PC-3 (cell line): ENCODE data around the gene PF4V1. TPM values are rescaled to one million over a fixed set of nuclear protein-coding genes. Genes with fewer than 3 reads are reported as not detected.

Experiments used
- ATAC-seq: fragments of 200-7000 bp; cut with Tn5 transposase; 2 replicates; pipeline ENCODE4 v1.9.1; 2020; ENCODE audit warnings: mild to moderate bottlenecking, moderate library complexity
- BruUV-seq: library from RNA; stranded (reverse); fragments of 400-500 nt; replicated peaks from 2 replicates; lab custom pipeline; 2021; lab: Mats Ljungman, UMichigan
- CTCF ChIA-PET: fragments of 300-600 bp; sonication (Branson Sonifier 250); formaldehyde crosslinking; loops from one replicate; lab custom pipeline; 2022; ENCODE audit warnings: antibody characterized with exemption; lab: Charles Lee
- POLR2A ChIA-PET: fragments of 300-600 bp; sonication (Branson Sonifier 250); formaldehyde crosslinking; loops from one replicate; lab custom pipeline; 2022; ENCODE audit warnings: antibody characterized with exemption; ENCODE audit not compliant: unreplicated experiment; lab: Charles Lee
- DNase-seq: peaks from one replicate; pipeline ENCODE4 v3.0.0-alpha.2; 2015
- H2AFZ ChIP-seq: fragments of 300-600 bp; sonication (generic); 2 replicates; pipeline ENCODE4 v1.6.0; 2016; ENCODE audit warnings: antibody characterized with exemption, low read length
- H3F3A ChIP-seq: fragments of 300-600 bp; sonication (generic); one replicate; pipeline ENCODE4 v1.6.0; 2017; ENCODE audit warnings: antibody characterized with exemption, low read length, control low read depth, mild to moderate bottlenecking; ENCODE audit not compliant: unreplicated experiment
- H3K27ac ChIP-seq: fragments of 300-600 bp; sonication (generic); 2 replicates; pipeline ENCODE4 v1.5.1; 2016; ENCODE audit warnings: mild to moderate bottlenecking, low read length
- H3K27me3 ChIP-seq: fragments of 300-600 bp; sonication (generic); 2 replicates; pipeline ENCODE4 v1.6.1; 2016; ENCODE audit warnings: low read length, mixed read lengths
- H3K36me3 ChIP-seq: fragments of 300-600 bp; sonication (generic); 2 replicates; pipeline ENCODE4 v1.6.1; 2016; ENCODE audit warnings: low read depth, mixed run types, low read length, mixed read lengths
- H3K4me1 ChIP-seq: fragments of 300-600 bp; sonication (generic); 2 replicates; pipeline ENCODE4 v1.5.1; 2016; ENCODE audit warnings: low read length; ENCODE audit not compliant: insufficient read depth
- H3K4me2 ChIP-seq: fragments of 300-600 bp; sonication (generic); 2 replicates; pipeline ENCODE4 v1.6.0; 2016; ENCODE audit warnings: low read length
- H3K4me3 ChIP-seq: fragments of 300-600 bp; sonication (generic); 2 replicates; pipeline ENCODE4 v1.5.1; 2016; ENCODE audit warnings: mild to moderate bottlenecking, low read length, mixed read lengths
- H3K79me2 ChIP-seq: fragments of 300-600 bp; sonication (generic); 2 replicates; pipeline ENCODE4 v1.6.1; 2017; ENCODE audit warnings: low read length, mixed read lengths
- H3K9ac ChIP-seq: fragments of 300-600 bp; sonication (generic); 2 replicates; pipeline ENCODE4 v1.6.0; 2016; ENCODE audit warnings: mild to moderate bottlenecking, low read length
- H3K9me2 ChIP-seq: fragments of 300-600 bp; sonication (generic); replicated peaks from 2 replicates; pipeline ENCODE4 v1.6.1; 2016; ENCODE audit warnings: mixed run types, low read length, mixed read lengths
- H3K9me3 ChIP-seq: fragments of 300-600 bp; sonication (generic); 2 replicates; pipeline ENCODE4 v1.6.1; 2016; ENCODE audit warnings: low read length, mixed read lengths
- H4K20me1 ChIP-seq: fragments of 300-600 bp; sonication (generic); 2 replicates; pipeline ENCODE4 v1.6.1; 2016; ENCODE audit warnings: low read length, mixed read lengths
- CTCF ChIP-seq: fragments of 300-600 bp; sonication (generic); conservative IDR thresholded peaks from 2 replicates; pipeline ENCODE4 v1.5.1; 2017; ENCODE audit warnings: antibody characterized with exemption, low read depth, mild to moderate bottlenecking, low read length
- EZH2 ChIP-seq: fragments of 300-600 bp; sonication (generic); IDR thresholded peaks from one replicate; pipeline ENCODE4 v1.6.1; 2017; ENCODE audit warnings: antibody characterized with exemption, mild to moderate bottlenecking, low read length; ENCODE audit not compliant: unreplicated experiment
- EZH2phosphoT487 ChIP-seq: fragments of 300-600 bp; sonication (generic); IDR thresholded peaks from 2 replicates; pipeline ENCODE4 v1.6.1; 2018; ENCODE audit warnings: mild to moderate bottlenecking, antibody characterized with exemption, low read length, borderline replicate concordance
- intact Hi-C: fragments of 100-400 bp; cut with micrococcal nuclease; formaldehyde crosslinking; loops from 2 replicates; pipeline ENCODE4 v1.9.0; 2023
- total RNA-seq: library from RNA; depleted of rRNA; stranded (reverse); fragments of >200 nt; gene quantifications from 2 replicates; pipeline ENCODE4 v1.2.3, GENCODE V29; 2014

Gene PF4V1
- total RNA-seq, 1 experiment from 2014 or later: not detected

- TF ChIP-seq CTCF (no peak), EZH2 (no peak), EZH2phosphoT487 (no peak)
- Histone ChIP-seq H3K36me3 (peaks cover 7% of the 10 kb centered on the region), H4K20me1 (no peaks in the 10 kb centered on the region), H3K9me3 (peaks cover 10% of the 10 kb centered on the region), H3K79me2 (no peaks in the 10 kb centered on the region), H3K4me1 (peaks cover 7% of the 10 kb centered on the region), H3K9me2 (no peaks in the 10 kb centered on the region), H3K27ac (no peak overlapping the region), H3K27me3 (no peaks in the 10 kb centered on the region), H3K4me3 (no peak overlapping the region), H2AFZ (no peak overlapping the region), H3F3A (no peaks in the 10 kb centered on the region), H3K9ac (no peak overlapping the region), H3K4me2 (no peak overlapping the region; the same call in 1 of the 2 replicates)
- ATAC-seq: no peak
- no TSS peak for BruUV-seq
- intact Hi-C loops: no loop called here
- DNase-seq: no peak
- ChIA-PET POLR2A (no interaction called here), CTCF (no interaction called here)
Observed at GRCh38 chr4:73822812-73823504, 30.1 kb upstream of the PF4V1 start.

GRCh38 chr4:73823760-73824159 is 29.3 kb upstream of the PF4V1 start:
- no peak overlapping the region for H3K27ac ChIP-seq
- peaks cover 8% of the 10 kb centered on the region for H3K4me1 ChIP-seq
- TF ChIP-seq EZH2 (no peak), CTCF (no peak), EZH2phosphoT487 (no peak)
- peaks cover 7% of the 10 kb centered on the region for H3K36me3 ChIP-seq
- no peak for ATAC-seq
- peaks cover 10% of the 10 kb centered on the region for H3K9me3 ChIP-seq
- no peak overlapping the region for H3K4me2 ChIP-seq
- H3K9ac ChIP-seq: no peak overlapping the region
- DNase-seq: no peak
- no peaks in the 10 kb centered on the region for H3F3A ChIP-seq
- no peaks in the 10 kb centered on the region for H3K9me2 ChIP-seq
- BruUV-seq: no TSS peak
- intact Hi-C loops: no loop called here
- ChIA-PET POLR2A (no interaction called here), CTCF (no interaction called here)
- H2AFZ ChIP-seq: no peak overlapping the region
- no peaks in the 10 kb centered on the region for H3K27me3 ChIP-seq
- no peaks in the 10 kb centered on the region for H4K20me1 ChIP-seq
- H3K79me2 ChIP-seq: no peaks in the 10 kb centered on the region
- no peak overlapping the region for H3K4me3 ChIP-seq

GRCh38 chr4:73828956-73829355 is 24.1 kb upstream of the PF4V1 start:
- H3K27ac ChIP-seq: no peak overlapping the region

More at GRCh38 chr4:73828956-73829355, 24.1 kb upstream of the PF4V1 start:
- Histone ChIP-seq H3K27me3 (no peaks in the 10 kb centered on the region), H3K4me1 (peaks cover 18% of the 10 kb centered on the region), H3K9me3 (peaks cover 10% of the 10 kb centered on the region), H3K36me3 (peaks cover 7% of the 10 kb centered on the region), H3K9me2 (no peaks in the 10 kb centered on the region), H4K20me1 (no peaks in the 10 kb centered on the region), H2AFZ (no peak overlapping the region), H3K79me2 (no peaks in the 10 kb centered on the region), H3K9ac (no peak overlapping the region), H3K4me2 (no peak overlapping the region), H3F3A (peaks cover 11% of the 10 kb centered on the region), H3K4me3 (no peak overlapping the region)
- POLR2A ChIA-PET: no interaction called here
- CTCF ChIA-PET: no interaction called here
- DNase-seq: no peak
- BruUV-seq: no TSS peak
- ATAC-seq: no peak
- intact Hi-C loops: no loop called here
- TF ChIP-seq EZH2 (no peak), EZH2phosphoT487 (no peak), CTCF (no peak)
